HG02973 (cell line): Measurements from ENCODE around the gene CA11.

Experiments
- ATAC-seq: cut with Tn5 transposase; IDR thresholded peaks from one replicate; pipeline ENCODE4 v1.9.1; 2021; ENCODE audit warnings: moderate library complexity; ENCODE audit not compliant: unreplicated experiment

CA11 gene

GRCh38 chr19:48588670-48589401, 57.2 kb downstream of the CA11 start:
- ATAC-seq: no peak
